WERI-Rb-1 (cell line): Measurements from ENCODE around the gene SASS6.

Experiments used
- DNase-seq: peaks from one replicate; pipeline ENCODE4 v3.0.0-alpha.2; 2020
- H3K27ac ChIP-seq: fragments of 250-450 bp; sonication (Bioruptor Pico); 2 replicates; pipeline ENCODE4 v1.5.1; 2020; ENCODE audit warnings: mild to moderate bottlenecking, moderate library complexity
- H3K27me3 ChIP-seq: fragments of 250-450 bp; sonication (Bioruptor Pico); 2 replicates; pipeline ENCODE4 v1.5.1; 2021; ENCODE audit warnings: mild to moderate bottlenecking, low read depth, moderate library complexity; ENCODE audit not compliant: insufficient read depth, severe bottlenecking
- H3K36me3 ChIP-seq: fragments of 250-450 bp; sonication (Bioruptor Pico); 2 replicates; pipeline ENCODE4 v1.5.1; 2020; ENCODE audit warnings: mild to moderate bottlenecking, moderate library complexity
- H3K4me3 ChIP-seq: 2 replicates; pipeline ENCODE4 v1.5.1; 2011; ENCODE audit warnings: low read depth, mild to moderate bottlenecking, control low read depth, low read length
- H3K9me3 ChIP-seq: fragments of 250-450 bp; sonication (Bioruptor Pico); 2 replicates; pipeline ENCODE4 v1.5.1; 2021; ENCODE audit warnings: mild to moderate bottlenecking, moderate library complexity; ENCODE audit not compliant: severe bottlenecking
- TF ChIP-seq, protein P1 (sequence below): IDR thresholded peaks from 2 replicates; pipeline ENCODE4 v1.5.1; 2011; ENCODE audit warnings: low read depth, mild to moderate bottlenecking, control low read depth, inconsistent platforms, low read length

Gene SASS6

DNA sequence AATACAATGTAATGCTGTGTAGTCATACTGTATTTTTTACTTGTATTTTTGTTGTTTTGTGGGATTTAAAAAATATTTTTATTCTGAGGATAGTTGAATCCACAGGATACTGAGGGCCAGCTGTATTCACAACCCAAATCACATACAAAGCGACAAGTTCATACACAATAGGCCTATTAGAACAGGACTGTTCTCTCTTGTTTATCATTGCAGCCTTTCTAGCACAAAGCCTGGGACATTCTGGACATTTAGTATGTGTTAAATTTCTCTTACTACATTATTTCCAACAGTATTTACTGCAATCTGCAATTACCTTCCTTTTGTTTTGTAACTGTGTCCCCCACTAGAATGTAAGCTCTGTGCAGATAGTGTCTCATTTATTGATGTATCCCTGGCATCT is 97.5 kb downstream of the SASS6 start:
- H3K27me3 ChIP-seq: no peaks in the 10 kb centered on the region
- TF ChIP-seq, protein P1, sequence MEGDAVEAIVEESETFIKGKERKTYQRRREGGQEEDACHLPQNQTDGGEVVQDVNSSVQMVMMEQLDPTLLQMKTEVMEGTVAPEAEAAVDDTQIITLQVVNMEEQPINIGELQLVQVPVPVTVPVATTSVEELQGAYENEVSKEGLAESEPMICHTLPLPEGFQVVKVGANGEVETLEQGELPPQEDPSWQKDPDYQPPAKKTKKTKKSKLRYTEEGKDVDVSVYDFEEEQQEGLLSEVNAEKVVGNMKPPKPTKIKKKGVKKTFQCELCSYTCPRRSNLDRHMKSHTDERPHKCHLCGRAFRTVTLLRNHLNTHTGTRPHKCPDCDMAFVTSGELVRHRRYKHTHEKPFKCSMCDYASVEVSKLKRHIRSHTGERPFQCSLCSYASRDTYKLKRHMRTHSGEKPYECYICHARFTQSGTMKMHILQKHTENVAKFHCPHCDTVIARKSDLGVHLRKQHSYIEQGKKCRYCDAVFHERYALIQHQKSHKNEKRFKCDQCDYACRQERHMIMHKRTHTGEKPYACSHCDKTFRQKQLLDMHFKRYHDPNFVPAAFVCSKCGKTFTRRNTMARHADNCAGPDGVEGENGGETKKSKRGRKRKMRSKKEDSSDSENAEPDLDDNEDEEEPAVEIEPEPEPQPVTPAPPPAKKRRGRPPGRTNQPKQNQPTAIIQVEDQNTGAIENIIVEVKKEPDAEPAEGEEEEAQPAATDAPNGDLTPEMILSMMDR: no peak
- H3K36me3 ChIP-seq: no peaks in the 10 kb centered on the region
- no peaks in the 10 kb centered on the region for H3K9me3 ChIP-seq
- no peak overlapping the region for H3K27ac ChIP-seq
- H3K4me3 ChIP-seq: no peak overlapping the region
- DNase-seq: no peak

GRCh38 chr1:100034470-100034869 is 98.3 kb downstream of the SASS6 start:
- H3K36me3 ChIP-seq: no peaks in the 10 kb centered on the region
- no peak overlapping the region for H3K4me3 ChIP-seq
- H3K27ac ChIP-seq: no peak overlapping the region
- TF ChIP-seq, protein P1: peak; percentile 32; the same call in 1 of the 2 replicates
- DNase-seq: no peak
- H3K9me3 ChIP-seq: no peaks in the 10 kb centered on the region
- no peaks in the 10 kb centered on the region for H3K27me3 ChIP-seq
